ENCODE results near the gene USP47.

Gene USP47

DNA sequence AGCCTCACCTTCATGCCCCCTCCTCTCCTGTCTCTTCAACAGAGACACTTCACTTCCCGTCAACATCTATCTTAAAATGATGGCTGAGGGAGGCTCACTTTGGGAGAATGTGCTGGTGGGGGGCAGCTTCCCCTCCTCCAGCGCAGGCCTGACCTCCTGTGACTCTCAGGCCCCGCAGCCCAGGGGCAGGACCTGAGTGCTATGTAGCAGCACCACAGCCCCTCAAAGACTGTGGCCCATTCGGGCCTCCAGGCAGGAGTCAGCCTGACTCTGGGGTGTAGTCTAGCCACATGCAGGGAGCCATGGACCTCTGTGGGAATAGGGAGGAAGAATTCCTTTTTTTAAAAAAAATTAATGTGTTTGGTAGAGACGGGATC is 123.0 kb downstream of the USP47 start:
- FAIRE-seq, result no peak
- TF ChIP-seq, protein P1, sequence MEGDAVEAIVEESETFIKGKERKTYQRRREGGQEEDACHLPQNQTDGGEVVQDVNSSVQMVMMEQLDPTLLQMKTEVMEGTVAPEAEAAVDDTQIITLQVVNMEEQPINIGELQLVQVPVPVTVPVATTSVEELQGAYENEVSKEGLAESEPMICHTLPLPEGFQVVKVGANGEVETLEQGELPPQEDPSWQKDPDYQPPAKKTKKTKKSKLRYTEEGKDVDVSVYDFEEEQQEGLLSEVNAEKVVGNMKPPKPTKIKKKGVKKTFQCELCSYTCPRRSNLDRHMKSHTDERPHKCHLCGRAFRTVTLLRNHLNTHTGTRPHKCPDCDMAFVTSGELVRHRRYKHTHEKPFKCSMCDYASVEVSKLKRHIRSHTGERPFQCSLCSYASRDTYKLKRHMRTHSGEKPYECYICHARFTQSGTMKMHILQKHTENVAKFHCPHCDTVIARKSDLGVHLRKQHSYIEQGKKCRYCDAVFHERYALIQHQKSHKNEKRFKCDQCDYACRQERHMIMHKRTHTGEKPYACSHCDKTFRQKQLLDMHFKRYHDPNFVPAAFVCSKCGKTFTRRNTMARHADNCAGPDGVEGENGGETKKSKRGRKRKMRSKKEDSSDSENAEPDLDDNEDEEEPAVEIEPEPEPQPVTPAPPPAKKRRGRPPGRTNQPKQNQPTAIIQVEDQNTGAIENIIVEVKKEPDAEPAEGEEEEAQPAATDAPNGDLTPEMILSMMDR (IDR thresholded peaks at IDR 0.05; ENCODE audit: insufficient read depth, missing control alignments), result no peak
- DNase-seq (ENCODE audit: insufficient read length, low spot score), result no peak

GRCh38 chr11:11965192-11965591 is 123.4 kb downstream of the USP47 start:
- TF ChIP-seq, protein P1 (IDR thresholded peaks at IDR 0.05; ENCODE audit: insufficient read depth, missing control alignments), result no peak
- FAIRE-seq (no peak), DNase-seq (ENCODE audit: insufficient read length, low spot score) (no peak)

DNA sequence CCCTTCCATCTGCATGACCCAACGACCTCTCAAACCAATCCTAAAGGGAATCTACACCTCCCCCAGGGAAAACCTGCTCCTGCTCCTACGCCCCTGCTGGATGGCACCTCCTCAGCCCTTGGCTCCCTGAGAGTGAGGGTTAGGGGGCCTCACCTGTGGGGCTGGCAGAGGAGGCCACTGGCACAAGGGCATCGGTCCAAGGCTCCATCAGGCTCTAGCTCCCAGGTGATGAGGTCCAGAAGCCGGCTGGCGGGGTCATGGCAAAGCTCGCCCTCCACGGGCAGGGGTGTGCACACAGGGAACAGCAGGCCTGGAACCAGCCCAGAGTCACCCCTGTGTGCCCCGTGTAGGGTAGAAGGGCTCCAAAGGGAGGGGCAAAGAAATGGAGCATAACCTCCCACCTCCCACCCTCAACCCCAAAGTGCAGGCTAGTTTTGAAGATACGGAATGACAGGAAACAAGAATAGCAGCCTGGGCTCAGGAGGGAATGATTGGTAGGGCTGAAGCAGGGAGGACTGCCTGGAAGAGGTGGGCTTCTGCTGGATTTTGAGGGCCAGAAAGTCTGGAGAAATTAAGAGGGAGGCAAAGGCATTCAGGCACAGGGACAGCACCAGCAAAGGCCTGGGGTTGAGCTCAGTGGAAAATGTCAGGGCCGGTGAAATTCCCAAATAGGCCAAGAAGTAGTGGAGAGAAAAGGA is 124.0 kb downstream of the USP47 start:
- no peak for DNase-seq (ENCODE audit: insufficient read length, low spot score)
- TF ChIP-seq, protein P1 (IDR thresholded peaks at IDR 0.05; ENCODE audit: insufficient read depth, missing control alignments), result no peak
- FAIRE-seq, result no peak

GRCh38 chr11:11966354-11966741 is 124.6 kb downstream of the USP47 start:
- FAIRE-seq (no peak), DNase-seq (ENCODE audit: insufficient read length, low spot score) (no peak)
- TF ChIP-seq, protein P1 (IDR thresholded peaks at IDR 0.05; ENCODE audit: insufficient read depth, missing control alignments), result no peak

DNA sequence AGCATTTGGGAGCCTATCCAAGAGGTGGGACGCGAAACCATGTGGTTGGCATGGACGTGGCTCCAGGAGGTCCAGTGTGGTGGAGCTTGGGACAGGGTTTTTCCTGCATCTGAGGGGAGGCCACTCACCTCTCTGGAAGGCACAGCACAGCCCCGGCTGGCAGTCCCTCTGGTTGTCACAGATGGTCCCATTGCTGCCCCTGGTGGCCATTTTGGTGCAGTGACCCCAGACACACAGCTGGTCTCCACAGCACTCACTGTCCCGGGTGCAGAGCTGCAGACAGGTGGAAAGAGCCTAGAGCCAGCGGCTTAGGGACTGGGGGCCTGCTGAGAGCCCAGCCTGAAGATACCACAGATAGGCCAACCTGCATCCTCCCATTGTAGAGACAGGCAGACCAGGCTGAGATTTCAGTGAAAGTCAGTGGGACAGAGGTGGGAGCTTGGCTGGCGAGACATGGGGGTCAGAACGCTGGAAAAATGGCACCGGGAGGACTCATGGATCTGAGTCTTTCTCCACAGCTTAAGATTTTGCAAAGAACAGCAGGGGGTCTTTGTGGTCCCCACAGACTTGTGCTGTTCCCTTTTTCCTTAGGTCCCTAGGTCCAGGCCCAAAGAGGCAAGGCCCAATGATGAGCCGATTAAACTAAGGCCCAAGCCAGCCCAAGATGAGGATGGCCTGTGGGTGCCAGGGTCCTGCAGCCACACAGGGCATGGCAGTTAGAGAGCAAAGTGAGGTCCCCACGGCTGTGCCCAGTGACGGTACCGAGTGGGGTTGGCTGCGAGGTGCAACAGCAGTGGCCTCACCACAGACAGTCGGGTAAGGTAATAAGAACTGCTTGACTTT is 125.3 kb downstream of the USP47 start:
- DNase-seq (ENCODE audit: insufficient read length, low spot score) (peak; percentile 65), FAIRE-seq (no peak)
- TF ChIP-seq, protein P1 (IDR thresholded peaks at IDR 0.05; ENCODE audit: insufficient read depth, missing control alignments), result peak; percentile 73

- TF ChIP-seq, protein P1 (IDR thresholded peaks at IDR 0.05; ENCODE audit: insufficient read depth, missing control alignments), result no peak
- FAIRE-seq, result no peak
Observed at GRCh38 chr11:11967669-11968510, 126.1 kb downstream of the USP47 start.

More at GRCh38 chr11:11967669-11968510, 126.1 kb downstream of the USP47 start:
- no peak for DNase-seq (ENCODE audit: insufficient read length, low spot score)

Measured in D721Med (cell line).